ENCODE measurements around the gene HTR6. TPM values are rescaled to one million over a fixed set of nuclear protein-coding genes. Genes with fewer than 3 reads are reported as not detected.
A peak's percentile ranks its signal among the peaks of the same experiment; 100 is the strongest.

HTR6 gene
- total RNA-seq, 4 donors from 2014 or later, result 0.23 to 2.4 TPM; not detected in 2

DNA sequence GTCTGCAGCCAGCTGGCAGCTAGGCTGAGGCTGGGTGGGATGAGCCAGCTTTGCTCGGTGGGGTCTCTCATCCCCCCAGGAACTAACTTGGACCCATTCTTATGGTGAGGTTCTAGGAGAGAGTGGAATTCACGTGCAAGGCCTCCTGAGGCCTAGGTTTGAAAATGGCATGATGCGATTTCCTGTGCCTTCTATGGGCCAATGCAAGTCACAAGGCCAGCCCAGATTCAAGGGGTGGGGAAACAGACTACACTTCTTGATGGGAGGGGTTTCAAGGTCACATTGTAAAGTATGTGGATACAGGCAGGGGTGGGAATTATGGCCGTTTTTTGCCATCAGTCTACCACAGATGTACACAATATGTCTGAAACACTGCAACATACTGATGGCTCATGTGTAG lies 48.3 kb downstream of the HTR6 start:
- TF ChIP-seq POLR2A (IDR thresholded peaks at IDR 0.05), result no peak
- TF ChIP-seq POLR2AphosphoS5 (IDR thresholded peaks at IDR 0.05), result no peak
- TF ChIP-seq, protein P1, sequence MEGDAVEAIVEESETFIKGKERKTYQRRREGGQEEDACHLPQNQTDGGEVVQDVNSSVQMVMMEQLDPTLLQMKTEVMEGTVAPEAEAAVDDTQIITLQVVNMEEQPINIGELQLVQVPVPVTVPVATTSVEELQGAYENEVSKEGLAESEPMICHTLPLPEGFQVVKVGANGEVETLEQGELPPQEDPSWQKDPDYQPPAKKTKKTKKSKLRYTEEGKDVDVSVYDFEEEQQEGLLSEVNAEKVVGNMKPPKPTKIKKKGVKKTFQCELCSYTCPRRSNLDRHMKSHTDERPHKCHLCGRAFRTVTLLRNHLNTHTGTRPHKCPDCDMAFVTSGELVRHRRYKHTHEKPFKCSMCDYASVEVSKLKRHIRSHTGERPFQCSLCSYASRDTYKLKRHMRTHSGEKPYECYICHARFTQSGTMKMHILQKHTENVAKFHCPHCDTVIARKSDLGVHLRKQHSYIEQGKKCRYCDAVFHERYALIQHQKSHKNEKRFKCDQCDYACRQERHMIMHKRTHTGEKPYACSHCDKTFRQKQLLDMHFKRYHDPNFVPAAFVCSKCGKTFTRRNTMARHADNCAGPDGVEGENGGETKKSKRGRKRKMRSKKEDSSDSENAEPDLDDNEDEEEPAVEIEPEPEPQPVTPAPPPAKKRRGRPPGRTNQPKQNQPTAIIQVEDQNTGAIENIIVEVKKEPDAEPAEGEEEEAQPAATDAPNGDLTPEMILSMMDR (IDR thresholded peaks at IDR 0.05), result no peak
- no peak for TF ChIP-seq EP300 (IDR thresholded peaks at IDR 0.05)
- H3K4me3 ChIP-seq, result no peak overlapping the region
- 74% methylated on average over 4 of the region's 4 CpGs for WGBS
- no peak for DNase-seq (ENCODE audit: low spot score in 2 of 2)
- H3K9me3 ChIP-seq, result no peaks in the 10 kb centered on the region
- peaks cover 6% of the 10 kb centered on the region for H3K36me3 ChIP-seq
- H3K27me3 ChIP-seq, result no peaks in the 10 kb centered on the region
- H3K4me1 ChIP-seq, result no peaks in the 10 kb centered on the region
- no peak overlapping the region for H3K27ac ChIP-seq

- Histone ChIP-seq H3K27ac (no peak overlapping the region), H3K27me3 (no peaks in the 10 kb centered on the region), H3K4me3 (no peak overlapping the region), H3K9me3 (no peaks in the 10 kb centered on the region), H3K4me1 (no peaks in the 10 kb centered on the region), H3K36me3 (peaks cover 5% of the 10 kb centered on the region)
- no peak for TF ChIP-seq POLR2A (IDR thresholded peaks at IDR 0.05)
- TF ChIP-seq POLR2AphosphoS5 (IDR thresholded peaks at IDR 0.05), result no peak
- TF ChIP-seq, protein P1 (IDR thresholded peaks at IDR 0.05), result peak; percentile 19 to 75
- WGBS, result 43% methylated on average over 12 of the region's 12 CpGs
- peak; percentile 87 to 92 for DNase-seq (ENCODE audit: low spot score in 2 of 2)
These were observed 50.9 kb downstream of the HTR6 start for GRCh38 chr1:19715334-19716203.

DNA sequence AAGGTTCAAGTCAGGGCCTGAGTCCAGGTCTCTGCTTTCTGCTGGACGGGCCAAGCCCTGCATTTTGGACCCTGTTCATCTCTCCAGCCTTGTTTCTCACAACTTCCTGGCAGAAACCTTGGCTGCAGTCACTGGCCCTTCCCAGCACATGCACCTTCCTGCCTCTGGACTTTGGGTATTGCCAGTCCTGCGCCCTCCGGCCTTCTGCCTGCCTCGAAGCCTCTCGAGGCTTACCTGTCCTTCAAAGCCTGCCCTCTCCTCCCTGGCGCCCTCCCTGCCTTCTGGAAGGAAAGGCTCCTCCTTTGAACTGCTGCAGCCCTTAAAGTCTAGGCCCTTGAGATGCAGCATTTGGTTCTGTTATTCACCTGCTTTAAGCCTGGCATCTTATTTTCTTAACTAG lies 52.8 kb downstream of the HTR6 start:
- TF ChIP-seq POLR2A (IDR thresholded peaks at IDR 0.05), result no peak
- no peak for TF ChIP-seq EP300 (IDR thresholded peaks at IDR 0.05)
- no peak for TF ChIP-seq POLR2AphosphoS5 (IDR thresholded peaks at IDR 0.05)
- TF ChIP-seq, protein P1 (IDR thresholded peaks at IDR 0.05), result no peak
- H3K4me1 ChIP-seq, result no peaks in the 10 kb centered on the region
- H3K4me3 ChIP-seq, result no peak overlapping the region
- H3K9me3 ChIP-seq, result no peaks in the 10 kb centered on the region
- no peak overlapping the region for H3K27ac ChIP-seq
- 88% methylated on average over 6 of the region's 6 CpGs for WGBS
- no peak for DNase-seq (ENCODE audit: low spot score in 2 of 2)
- H3K27me3 ChIP-seq, result no peaks in the 10 kb centered on the region
- peaks cover 10% of the 10 kb centered on the region for H3K36me3 ChIP-seq

DNA sequence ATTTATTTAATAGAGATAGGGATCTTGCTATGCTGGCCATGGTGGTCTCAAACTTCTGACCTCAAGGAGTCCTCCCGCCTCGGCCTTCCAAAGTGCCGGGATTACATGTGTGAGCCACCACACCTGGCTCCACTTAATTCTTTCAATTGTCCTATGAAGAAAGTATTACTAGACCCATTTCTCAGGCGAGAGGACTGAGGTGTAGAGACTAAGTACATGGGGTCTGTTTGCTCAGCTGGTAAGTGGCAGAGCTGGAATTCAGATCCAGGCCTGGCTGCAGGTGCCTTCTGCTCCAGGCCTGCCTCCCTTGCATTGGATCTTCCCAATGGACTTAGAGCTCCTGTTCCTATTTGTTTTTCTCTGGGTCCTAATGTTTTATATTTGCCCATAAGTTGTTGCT lies 55.5 kb downstream of the HTR6 start:
- no peaks in the 10 kb centered on the region for H3K4me1 ChIP-seq
- H3K36me3 ChIP-seq, result peaks cover 19% of the 10 kb centered on the region
- WGBS, result 96% methylated on average over 4 of the region's 4 CpGs
- no peak for TF ChIP-seq POLR2A (IDR thresholded peaks at IDR 0.05)
- no peak for TF ChIP-seq EP300 (IDR thresholded peaks at IDR 0.05)
- TF ChIP-seq POLR2AphosphoS5 (IDR thresholded peaks at IDR 0.05), result no peak
- H3K27ac ChIP-seq, result no peak overlapping the region
- no peaks in the 10 kb centered on the region for H3K9me3 ChIP-seq
- H3K27me3 ChIP-seq, result no peaks in the 10 kb centered on the region
- no peak overlapping the region for H3K4me3 ChIP-seq
- no peak for DNase-seq (ENCODE audit: low spot score in 2 of 2)

DNA sequence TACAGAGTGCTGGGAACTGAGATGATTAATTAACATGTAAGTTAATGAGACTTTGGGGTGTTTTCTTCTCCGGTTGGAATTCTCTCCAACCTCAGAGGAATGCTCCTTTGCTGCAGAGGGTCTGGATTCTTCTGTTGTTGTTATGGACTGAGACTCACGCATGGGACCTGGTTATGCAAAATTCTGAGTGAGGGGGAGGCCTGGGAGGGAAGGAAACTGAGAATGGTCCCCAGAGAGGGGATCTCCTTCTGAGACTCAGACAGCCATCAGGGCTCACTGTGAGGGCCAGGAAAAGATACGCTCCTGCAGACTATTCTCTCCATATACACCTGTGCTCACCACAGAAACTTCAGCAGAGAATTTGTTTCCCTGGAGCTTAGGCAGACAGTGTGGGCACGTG lies 56.3 kb downstream of the HTR6 start:
- no peak overlapping the region for H3K4me3 ChIP-seq
- no peaks in the 10 kb centered on the region for H3K4me1 ChIP-seq
- DNase-seq (ENCODE audit: low spot score in 2 of 2), result no peak
- peaks cover 26% of the 10 kb centered on the region for H3K36me3 ChIP-seq
- TF ChIP-seq POLR2AphosphoS5 (IDR thresholded peaks at IDR 0.05) (no peak), POLR2A (IDR thresholded peaks at IDR 0.05) (no peak), EP300 (IDR thresholded peaks at IDR 0.05) (no peak)
- TF ChIP-seq, protein P1 (IDR thresholded peaks at IDR 0.05), result no peak
- H3K27ac ChIP-seq, result no peak overlapping the region
- H3K9me3 ChIP-seq, result no peaks in the 10 kb centered on the region
- 70% methylated on average over 4 of the region's 4 CpGs for WGBS
- H3K27me3 ChIP-seq, result no peaks in the 10 kb centered on the region

All from suprapubic skin (tissue), 4 donors.